GM10847 (cell line): ENCODE measurements around the gene HDAC11.

Experiments used
- POLR2A ChIP-seq: IDR thresholded peaks from 2 replicates; pipeline ENCODE4 v1.6.1; 2011; ENCODE audit not compliant: insufficient read length; ENCODE audit errors: extremely low read depth

HDAC11 gene

GRCh38 chr3:13536832-13537231, 56.7 kb downstream of the HDAC11 start:
- TF ChIP-seq POLR2A: no peak

DNA sequence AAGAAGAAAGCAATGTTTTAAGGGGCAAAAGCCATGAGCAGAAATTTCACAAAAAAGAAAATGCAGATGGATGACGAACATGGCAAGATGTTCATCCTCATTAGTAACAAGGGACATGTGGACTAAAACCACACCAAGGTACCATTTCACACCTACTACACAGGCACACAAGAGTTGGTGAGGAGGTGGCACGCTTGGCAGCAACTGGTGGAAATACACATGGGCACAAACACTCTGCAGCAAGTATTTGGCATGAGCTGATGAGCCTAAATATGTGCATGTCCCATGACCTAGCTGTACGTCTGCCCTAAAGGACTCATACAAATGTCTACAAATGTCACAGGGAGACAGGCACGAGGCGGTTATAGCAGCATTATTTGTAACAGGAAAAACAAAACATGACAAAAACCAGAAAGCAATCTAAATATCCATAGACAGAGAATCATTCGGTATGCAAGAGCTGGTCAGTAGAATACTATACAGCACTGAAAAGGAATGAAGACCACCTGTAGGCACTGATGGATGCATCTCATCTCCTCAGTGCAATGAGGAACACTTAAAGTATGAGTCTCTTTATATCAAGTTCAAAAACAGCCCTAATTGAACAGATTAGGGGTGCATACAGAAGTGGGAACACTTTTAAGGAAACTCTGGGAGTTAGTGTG, 57.3 kb downstream of the HDAC11 start:
- no peak for TF ChIP-seq POLR2A

- no peak for TF ChIP-seq POLR2A
Measured at GRCh38 chr3:13537909-13538296, 57.8 kb downstream of the HDAC11 start.

DNA sequence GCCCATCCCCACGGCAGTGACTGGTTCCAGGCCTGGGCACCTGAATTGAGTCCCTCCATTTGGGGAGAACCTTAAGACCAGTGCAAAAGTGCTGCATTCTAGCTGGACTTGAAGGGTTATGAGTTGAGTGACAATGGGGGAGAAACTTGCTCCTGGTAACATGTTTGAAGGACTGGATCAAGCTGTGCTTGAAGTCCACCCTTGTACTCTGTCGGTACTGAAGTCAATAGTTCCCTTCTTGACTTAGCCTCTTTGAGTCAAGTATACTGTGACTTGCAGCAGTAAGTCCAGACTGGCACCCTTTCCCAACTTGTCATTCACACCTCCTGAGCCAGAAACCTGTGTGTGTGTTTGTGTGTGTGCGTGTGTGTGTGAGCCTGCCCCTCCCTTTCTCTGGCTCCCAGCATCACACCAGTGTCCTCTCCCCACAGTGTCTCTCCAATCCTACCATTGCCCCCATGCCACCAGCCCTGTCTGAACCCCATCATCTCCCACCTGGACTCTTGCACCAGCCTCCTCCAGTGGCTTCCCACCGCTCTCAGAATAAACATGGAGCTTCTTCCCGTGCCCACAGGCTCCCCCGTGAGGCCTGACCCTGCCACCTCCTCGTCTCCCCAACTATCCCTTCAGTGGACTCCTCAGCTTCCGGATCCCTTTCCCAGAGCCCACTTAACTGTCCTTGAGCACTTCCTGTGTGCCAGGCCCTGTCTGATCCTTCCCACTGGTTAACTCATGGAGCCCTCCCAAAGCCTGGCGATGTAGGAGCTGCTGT, 58.6 kb downstream of the HDAC11 start:
- TF ChIP-seq POLR2A: no peak

- no peak for TF ChIP-seq POLR2A
Measured at GRCh38 chr3:13539292-13539638, 59.2 kb downstream of the HDAC11 start.

DNA sequence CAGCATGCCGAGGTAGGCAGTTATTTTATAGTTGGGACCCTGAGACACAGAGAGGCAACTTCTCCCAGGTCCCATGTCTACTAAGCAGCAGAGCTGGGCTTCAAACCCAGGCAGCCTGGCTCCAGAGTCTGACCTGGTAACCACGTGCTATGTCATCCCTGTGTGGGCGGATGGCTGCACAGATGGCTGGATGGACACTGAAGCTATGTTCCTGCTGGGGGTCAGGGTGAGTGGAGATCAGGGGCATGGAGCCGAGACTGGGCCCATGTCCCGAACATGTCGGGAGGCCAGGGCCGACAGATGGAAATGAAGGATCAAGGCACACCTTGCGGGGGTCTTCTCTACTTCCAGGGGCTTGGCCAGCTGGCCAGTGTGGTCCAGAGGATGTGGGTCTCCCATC, 59.6 kb downstream of the HDAC11 start:
- TF ChIP-seq POLR2A: no peak

DNA sequence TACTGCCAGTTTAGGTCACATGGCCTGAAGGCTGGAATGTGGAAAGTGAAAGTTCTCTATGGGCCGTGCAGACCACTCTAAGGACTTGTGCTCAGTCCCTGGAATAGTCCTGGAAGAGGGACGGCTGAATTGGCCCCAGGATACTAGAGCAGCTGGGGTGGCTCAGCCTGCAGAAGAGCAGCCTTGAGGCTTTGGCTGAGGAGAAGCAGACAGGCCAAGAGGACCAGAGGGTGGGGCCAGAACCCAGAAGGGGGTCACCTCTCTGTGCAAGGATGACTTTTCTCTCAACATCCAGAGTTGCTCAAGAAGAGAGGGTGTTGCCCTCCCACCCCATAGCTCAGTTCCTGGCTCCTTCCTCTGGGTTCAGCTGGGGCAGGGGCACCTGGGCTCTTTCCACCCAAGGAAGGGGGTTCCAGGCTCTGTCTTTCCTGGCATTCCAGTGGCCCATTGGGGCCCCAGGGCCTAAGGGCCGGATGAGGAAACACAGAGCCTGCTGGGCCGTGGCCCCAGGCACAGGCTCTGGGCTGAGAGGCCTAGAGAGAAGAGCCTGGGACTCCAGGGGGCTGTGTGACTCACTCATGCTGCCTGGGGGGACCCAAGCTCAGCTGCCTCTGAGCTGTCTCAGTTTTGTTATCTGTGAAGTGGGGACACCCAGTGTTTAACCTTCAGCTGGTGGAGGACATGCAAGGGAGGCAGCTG, 60.3 kb downstream of the HDAC11 start:
- TF ChIP-seq POLR2A: no peak

DNA sequence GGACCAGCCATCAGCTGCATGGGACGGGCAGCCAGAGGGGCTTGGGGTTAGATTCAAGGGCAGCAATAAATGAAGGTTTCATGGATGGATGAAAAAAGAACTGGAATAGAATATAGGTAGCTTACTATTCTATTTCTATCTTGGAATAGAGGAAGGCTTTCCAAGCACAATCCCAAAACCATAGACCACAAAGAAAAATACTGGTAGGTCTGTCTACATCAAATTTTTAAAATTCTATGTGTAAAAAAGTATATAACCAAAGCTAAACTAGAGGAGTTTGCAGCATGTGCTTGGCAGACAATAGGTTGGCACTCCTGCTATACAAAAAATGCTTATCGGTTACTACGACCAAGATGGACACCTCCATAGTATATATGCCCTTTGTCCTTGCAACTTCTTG, 61.6 kb downstream of the HDAC11 start:
- TF ChIP-seq POLR2A: no peak

- no peak for TF ChIP-seq POLR2A
Measured at GRCh38 chr3:13542142-13542541, 62.0 kb downstream of the HDAC11 start.

- TF ChIP-seq POLR2A: no peak
Measured at GRCh38 chr3:13543253-13543652, 63.1 kb downstream of the HDAC11 start.

DNA sequence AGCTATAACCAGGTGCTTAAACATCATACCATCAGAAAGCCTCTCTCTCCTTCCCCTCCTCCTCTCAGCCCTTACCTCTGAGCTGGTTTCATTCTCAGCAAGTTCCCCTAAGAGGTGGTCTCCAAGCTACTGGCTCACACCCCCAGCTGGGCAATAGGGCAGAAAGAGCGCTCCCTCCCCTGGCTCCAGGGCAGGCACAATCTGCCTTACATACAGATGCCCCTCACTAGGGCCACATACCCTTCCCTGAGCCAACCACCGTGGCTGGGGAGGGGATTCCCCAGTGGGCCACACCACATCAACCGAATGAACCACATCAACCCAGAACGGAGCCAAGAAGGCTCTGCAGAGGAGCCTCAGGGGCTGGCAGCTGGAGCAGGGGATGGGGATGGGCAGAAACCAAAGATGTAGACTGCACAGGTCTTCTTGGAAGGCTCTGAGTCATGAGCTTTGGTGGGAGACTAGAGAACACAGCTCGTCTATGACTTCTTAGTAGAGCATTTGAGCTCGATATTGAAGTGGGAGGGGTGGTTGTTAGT, 64.3 kb downstream of the HDAC11 start:
- TF ChIP-seq POLR2A: no peak

- TF ChIP-seq POLR2A: no peak
Measured at GRCh38 chr3:13544951-13545651, 65.0 kb downstream of the HDAC11 start.

GRCh38 chr3:13545952-13546454, 65.9 kb downstream of the HDAC11 start:
- no peak for TF ChIP-seq POLR2A

DNA sequence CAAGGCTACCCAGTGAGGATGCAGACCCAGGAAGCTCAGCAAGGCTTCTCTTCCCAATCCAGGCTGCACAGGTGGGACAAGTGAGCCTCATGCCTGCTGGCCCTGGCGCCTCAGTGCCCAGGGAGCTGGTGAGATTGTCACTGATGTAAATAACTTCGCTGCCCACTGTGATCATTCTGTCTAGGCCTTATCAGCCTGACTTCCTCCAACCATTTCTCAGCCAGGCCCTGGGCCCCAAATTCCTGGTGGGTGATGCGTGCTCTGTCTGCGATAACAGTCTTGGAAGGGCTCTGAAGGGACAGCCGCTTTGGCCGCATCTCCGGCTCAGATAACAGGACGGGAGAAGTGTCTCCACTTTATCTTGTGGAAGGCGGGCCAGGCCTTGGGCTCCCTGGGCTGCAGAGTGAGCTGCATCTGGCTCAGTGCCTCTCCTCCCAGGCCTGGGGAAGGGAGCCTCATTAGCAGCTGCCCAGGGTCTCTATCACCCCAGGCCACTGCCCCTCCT, 66.6 kb downstream of the HDAC11 start:
- TF ChIP-seq POLR2A: no peak

GRCh38 chr3:13547591-13548371, 67.7 kb downstream of the HDAC11 start:
- TF ChIP-seq POLR2A: no peak
